ENCODE measurements around the gene PPDPF.

GRCh38 chr20:63477944-63478343 is 42.6 kb upstream of the PPDPF start:
- TF ChIP-seq, protein P1, sequence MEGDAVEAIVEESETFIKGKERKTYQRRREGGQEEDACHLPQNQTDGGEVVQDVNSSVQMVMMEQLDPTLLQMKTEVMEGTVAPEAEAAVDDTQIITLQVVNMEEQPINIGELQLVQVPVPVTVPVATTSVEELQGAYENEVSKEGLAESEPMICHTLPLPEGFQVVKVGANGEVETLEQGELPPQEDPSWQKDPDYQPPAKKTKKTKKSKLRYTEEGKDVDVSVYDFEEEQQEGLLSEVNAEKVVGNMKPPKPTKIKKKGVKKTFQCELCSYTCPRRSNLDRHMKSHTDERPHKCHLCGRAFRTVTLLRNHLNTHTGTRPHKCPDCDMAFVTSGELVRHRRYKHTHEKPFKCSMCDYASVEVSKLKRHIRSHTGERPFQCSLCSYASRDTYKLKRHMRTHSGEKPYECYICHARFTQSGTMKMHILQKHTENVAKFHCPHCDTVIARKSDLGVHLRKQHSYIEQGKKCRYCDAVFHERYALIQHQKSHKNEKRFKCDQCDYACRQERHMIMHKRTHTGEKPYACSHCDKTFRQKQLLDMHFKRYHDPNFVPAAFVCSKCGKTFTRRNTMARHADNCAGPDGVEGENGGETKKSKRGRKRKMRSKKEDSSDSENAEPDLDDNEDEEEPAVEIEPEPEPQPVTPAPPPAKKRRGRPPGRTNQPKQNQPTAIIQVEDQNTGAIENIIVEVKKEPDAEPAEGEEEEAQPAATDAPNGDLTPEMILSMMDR (IDR thresholded peaks at IDR 0.05; ENCODE audit: insufficient read depth, low read depth, low read length), result no peak
- TF ChIP-seq EZH2 (IDR thresholded peaks at IDR 0.05; ENCODE audit: insufficient read depth, low read length), result no peak

All from astrocyte (in vitro differentiated cells and primary cell).